GM23248 (cell line): ENCODE data around the gene POLL.

ENCODE experiments used
- EZH2 ChIP-seq: fragments of 200-600 bp; sonication (generic); IDR thresholded peaks from 2 replicates; pipeline ENCODE4 v1.6.1; 2018; ENCODE audit warnings: antibody characterized with exemption, mild to moderate bottlenecking; ENCODE audit not compliant: insufficient read depth, poor library complexity, severe bottlenecking
- EZH2phosphoT487 ChIP-seq: fragments of 200-600 bp; sonication (generic); IDR thresholded peaks from 2 replicates; pipeline ENCODE4 v1.6.1; 2018; ENCODE audit warnings: antibody characterized with exemption, moderate library complexity, mild to moderate bottlenecking, low read depth; ENCODE audit not compliant: insufficient read depth

GRCh38 chr10:101601541-101601940, 13.5 kb upstream of the POLL start:
- TF ChIP-seq EZH2phosphoT487 (no peak), EZH2 (no peak)
